WERI-Rb-1 (cell line): ENCODE measurements around the gene UBR3.
"Not testable (repeated sequence)": the region's sequence is repeated elsewhere in the genome, so short reads cannot be mapped to it uniquely, and the experiment has no call there.

Source experiments
- DNase-seq: peaks from one replicate; pipeline ENCODE4 v3.0.0-alpha.2; 2020
- H3K27ac ChIP-seq: fragments of 250-450 bp; sonication (Bioruptor Pico); 2 replicates; pipeline ENCODE4 v1.5.1; 2020; ENCODE audit warnings: mild to moderate bottlenecking, moderate library complexity
- H3K27me3 ChIP-seq: fragments of 250-450 bp; sonication (Bioruptor Pico); 2 replicates; pipeline ENCODE4 v1.5.1; 2021; ENCODE audit warnings: mild to moderate bottlenecking, low read depth, moderate library complexity; ENCODE audit not compliant: insufficient read depth, severe bottlenecking
- H3K36me3 ChIP-seq: fragments of 250-450 bp; sonication (Bioruptor Pico); 2 replicates; pipeline ENCODE4 v1.5.1; 2020; ENCODE audit warnings: mild to moderate bottlenecking, moderate library complexity
- H3K4me3 ChIP-seq: 2 replicates; pipeline ENCODE4 v1.5.1; 2011; ENCODE audit warnings: low read depth, mild to moderate bottlenecking, control low read depth, low read length
- H3K9me3 ChIP-seq: fragments of 250-450 bp; sonication (Bioruptor Pico); 2 replicates; pipeline ENCODE4 v1.5.1; 2021; ENCODE audit warnings: mild to moderate bottlenecking, moderate library complexity; ENCODE audit not compliant: severe bottlenecking
- TF ChIP-seq, protein P1 (sequence below): IDR thresholded peaks from 2 replicates; pipeline ENCODE4 v1.5.1; 2011; ENCODE audit warnings: low read depth, mild to moderate bottlenecking, control low read depth, inconsistent platforms, low read length

UBR3 gene

DNA sequence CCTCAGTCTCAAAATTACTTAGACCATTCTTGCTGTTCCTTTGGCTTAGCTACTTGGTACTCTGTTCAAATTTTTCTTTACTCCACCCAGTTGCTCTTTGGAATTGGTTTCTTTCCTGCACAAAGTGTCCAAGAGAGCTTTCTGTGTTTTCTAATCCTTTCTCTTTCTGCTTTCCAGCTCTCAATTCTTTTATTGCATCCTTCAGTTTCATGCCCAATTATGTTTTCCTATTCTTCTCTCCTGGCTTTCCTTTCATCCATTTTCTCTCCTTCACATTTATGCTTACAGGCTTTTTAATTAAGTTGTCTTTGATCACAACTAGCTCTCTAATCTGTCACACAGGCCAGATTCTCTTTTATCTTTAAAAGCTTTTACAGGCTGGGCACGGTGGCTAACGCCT is 38.2 kb downstream of the UBR3 start:
- TF ChIP-seq, protein P1, sequence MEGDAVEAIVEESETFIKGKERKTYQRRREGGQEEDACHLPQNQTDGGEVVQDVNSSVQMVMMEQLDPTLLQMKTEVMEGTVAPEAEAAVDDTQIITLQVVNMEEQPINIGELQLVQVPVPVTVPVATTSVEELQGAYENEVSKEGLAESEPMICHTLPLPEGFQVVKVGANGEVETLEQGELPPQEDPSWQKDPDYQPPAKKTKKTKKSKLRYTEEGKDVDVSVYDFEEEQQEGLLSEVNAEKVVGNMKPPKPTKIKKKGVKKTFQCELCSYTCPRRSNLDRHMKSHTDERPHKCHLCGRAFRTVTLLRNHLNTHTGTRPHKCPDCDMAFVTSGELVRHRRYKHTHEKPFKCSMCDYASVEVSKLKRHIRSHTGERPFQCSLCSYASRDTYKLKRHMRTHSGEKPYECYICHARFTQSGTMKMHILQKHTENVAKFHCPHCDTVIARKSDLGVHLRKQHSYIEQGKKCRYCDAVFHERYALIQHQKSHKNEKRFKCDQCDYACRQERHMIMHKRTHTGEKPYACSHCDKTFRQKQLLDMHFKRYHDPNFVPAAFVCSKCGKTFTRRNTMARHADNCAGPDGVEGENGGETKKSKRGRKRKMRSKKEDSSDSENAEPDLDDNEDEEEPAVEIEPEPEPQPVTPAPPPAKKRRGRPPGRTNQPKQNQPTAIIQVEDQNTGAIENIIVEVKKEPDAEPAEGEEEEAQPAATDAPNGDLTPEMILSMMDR = no peak
- Histone ChIP-seq H3K4me3 (no peak overlapping the region), H3K27me3 (no peaks in the 10 kb centered on the region), H3K9me3 (no peaks in the 10 kb centered on the region), H3K36me3 (no peaks in the 10 kb centered on the region), H3K27ac (no peak overlapping the region)
- DNase-seq = no peak

DNA sequence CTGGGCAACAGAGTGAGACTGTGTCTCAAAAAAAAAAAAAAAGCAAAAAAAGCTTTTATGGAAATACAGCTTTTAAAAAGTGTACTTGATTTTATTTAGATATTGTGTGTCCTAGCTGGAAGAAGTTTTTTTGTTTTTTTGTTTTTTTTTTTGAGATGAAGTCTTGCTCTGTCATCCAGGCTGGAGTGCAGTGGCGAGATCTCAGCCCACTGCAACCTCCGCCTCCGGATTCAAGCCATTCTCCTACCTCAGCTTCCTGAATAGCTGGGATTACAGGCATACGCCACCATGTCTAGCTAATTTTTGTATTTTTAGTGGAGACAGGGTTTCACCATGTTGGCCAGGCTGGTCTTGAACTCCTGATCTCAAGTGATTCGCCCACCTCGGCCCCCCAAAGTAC is 39.0 kb downstream of the UBR3 start:
- not testable (repeated sequence) for H3K27ac ChIP-seq, DNase-seq, H3K9me3 ChIP-seq, H3K4me3 ChIP-seq, H3K27me3 ChIP-seq, H3K36me3 ChIP-seq

DNA sequence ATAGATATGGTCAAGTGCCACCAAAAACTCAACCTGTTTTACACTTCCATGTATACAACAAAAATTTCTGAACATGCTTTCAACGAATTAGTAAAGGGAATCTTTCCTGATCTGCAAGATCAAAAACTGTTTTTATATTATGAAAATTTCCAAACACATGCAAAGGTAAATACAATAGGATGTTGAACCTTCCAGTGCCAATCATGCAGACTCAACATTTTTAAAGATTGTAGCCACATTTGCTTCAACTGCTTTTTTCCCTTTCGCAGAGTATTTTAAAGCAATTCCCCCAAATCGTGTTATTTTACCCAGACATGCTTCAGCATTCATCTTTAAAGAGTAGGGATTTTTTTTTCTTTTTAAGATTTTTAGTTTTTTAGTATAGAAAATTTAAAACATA is 40.3 kb downstream of the UBR3 start:
- Histone ChIP-seq H3K27me3 (no peaks in the 10 kb centered on the region), H3K27ac (no peak overlapping the region), H3K9me3 (no peaks in the 10 kb centered on the region), H3K4me3 (no peak overlapping the region), H3K36me3 (no peaks in the 10 kb centered on the region)
- TF ChIP-seq, protein P1 = no peak
- no peak for DNase-seq

DNA sequence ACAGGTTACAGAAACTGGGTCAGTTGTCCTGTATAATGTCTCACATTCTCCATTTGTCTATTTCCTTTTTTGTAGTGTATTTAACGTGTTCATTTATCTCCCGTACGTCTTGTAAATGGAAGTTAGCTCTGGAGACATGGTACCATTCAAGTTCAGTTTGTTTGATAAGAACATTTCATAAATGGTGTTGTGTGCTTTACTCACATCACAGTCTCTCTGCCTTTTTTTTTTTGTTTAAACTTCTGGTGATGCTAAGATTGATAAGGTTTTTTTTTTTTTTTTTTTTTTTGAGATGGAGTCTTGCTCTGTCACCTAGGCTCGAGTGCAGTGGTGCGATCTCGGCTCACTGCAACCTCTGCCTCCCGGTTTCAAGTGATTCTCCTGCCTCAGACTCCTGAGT is 41.7 kb downstream of the UBR3 start:
- TF ChIP-seq, protein P1 = no peak
- DNase-seq = no peak
- Histone ChIP-seq H3K27me3 (no peaks in the 10 kb centered on the region), H3K9me3 (no peaks in the 10 kb centered on the region), H3K27ac (no peak overlapping the region), H3K4me3 (no peak overlapping the region), H3K36me3 (no peaks in the 10 kb centered on the region)

DNA sequence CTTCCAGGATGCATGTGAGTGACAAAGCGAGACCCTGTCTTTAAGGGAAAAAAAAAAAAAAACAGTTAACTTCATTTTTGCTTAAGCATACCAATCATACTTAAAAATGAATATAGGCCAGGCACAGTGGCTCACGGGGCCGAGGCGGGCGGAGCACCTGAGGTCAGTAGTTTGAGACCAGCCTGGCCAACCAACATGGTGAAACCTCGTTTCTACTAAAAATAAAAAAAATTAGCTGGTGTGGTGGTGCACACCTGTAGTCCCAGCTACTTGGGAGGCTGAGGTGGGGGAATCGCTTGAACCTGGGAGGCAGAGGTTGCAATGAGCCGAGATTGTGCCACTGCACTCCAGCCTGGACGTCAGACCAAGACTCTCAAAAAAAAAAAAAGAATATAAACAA is 44.1 kb downstream of the UBR3 start:
- not testable (repeated sequence) for DNase-seq, H3K27ac ChIP-seq, H3K9me3 ChIP-seq, H3K4me3 ChIP-seq, H3K36me3 ChIP-seq, H3K27me3 ChIP-seq

DNA sequence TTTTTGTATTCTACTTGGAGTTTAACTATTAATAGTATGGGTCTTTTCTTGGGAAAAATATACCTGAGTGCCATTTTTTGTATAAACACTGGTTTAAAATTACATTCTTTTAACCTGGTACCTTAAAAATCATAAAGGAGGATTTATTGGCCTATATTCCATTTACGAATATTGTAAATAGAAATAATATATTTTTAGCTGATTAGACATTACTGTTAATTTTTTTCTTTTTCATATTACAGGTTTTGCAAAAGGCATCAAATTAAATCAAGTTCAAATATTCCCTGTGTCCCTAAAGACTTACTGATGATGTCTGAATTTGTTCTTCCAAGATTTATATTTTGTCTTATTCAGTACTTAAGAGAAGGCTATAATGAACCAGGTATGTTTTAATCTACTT is 44.7 kb downstream of the UBR3 start:
- Histone ChIP-seq H3K27ac (no peak overlapping the region), H3K27me3 (no peaks in the 10 kb centered on the region), H3K4me3 (no peak overlapping the region), H3K9me3 (no peaks in the 10 kb centered on the region), H3K36me3 (no peaks in the 10 kb centered on the region)
- no peak for DNase-seq
- TF ChIP-seq, protein P1 = no peak

DNA sequence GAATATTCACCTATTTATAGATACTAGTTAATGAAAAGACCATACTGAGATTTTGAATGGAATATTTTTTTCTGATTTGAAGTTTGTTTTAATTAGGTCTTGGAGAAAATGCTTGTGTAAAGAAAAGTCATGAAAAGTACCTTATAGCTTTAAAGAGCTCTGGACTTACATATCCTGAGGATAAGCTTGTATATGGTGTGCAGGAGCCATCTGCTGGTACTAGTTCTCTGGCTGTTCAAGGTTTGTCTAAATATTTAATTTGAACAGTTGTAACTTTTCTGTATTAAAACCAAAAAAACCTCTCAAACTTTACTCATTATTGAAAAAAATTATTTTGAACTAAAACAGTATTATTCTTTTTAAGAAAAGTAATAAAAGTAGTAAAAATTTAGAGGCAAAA is 50.1 kb downstream of the UBR3 start:
- no peak overlapping the region for H3K27ac ChIP-seq
- no peaks in the 10 kb centered on the region for H3K36me3 ChIP-seq
- no peaks in the 10 kb centered on the region for H3K27me3 ChIP-seq
- TF ChIP-seq, protein P1 = no peak
- H3K4me3 ChIP-seq = no peak overlapping the region
- peak; percentile 21 for DNase-seq
- no peaks in the 10 kb centered on the region for H3K9me3 ChIP-seq
